Measurements from ENCODE around the gene RNF167. TPM values are rescaled to one million over a fixed set of nuclear protein-coding genes. Genes with fewer than 3 reads are reported as not detected.

RNF167 gene
- total and polyA plus RNA-seq, 2 of the 13 experiments (the other 11 are each of a cell fraction or from before 2014, with no cell fraction given): 44.1 to 45.4 TPM

- DNase-seq (ENCODE audit: low spot score): no peak
- Histone ChIP-seq H3K9me3 (ENCODE audit: low read length) (no peaks in the 10 kb centered on the region), H3K36me3 (replicated peaks in 1 of 2; ENCODE audit: control insufficient read depth in 1 of 2, insufficient read depth in 2 of 2, low read length in 2 of 2) (peaks cover 37 to 77% of the 10 kb centered on the region in 2 experiments; a peak in 4 of 5 replicates), H3K9ac (ENCODE audit: insufficient read depth, low read depth, low read length) (no peak overlapping the region), H3K4me1 (ENCODE audit: insufficient read depth, low read length) (no peaks in the 10 kb centered on the region), H3K27ac (ENCODE audit: extremely low read length, insufficient read depth, low read length) (no peak overlapping the region), H3K79me2 (ENCODE audit: insufficient read depth, low read length) (no peaks in the 10 kb centered on the region), H4K20me1 (ENCODE audit: insufficient read depth, low read length) (no peaks in the 10 kb centered on the region), H3K4me2 (ENCODE audit: low read depth, low read length) (no peak overlapping the region), H3K4me3 (replicated peaks in 1 of 3; ENCODE audit: insufficient read depth in 1 of 3, low read depth in 2 of 3, low read length in 3 of 3) (no peak overlapping the region), H3K27me3 (ENCODE audit: control insufficient read depth in 1 of 2, insufficient read depth in 2 of 2, low read length in 2 of 2) (no peaks in the 10 kb centered on the region), H2AFZ (ENCODE audit: low read length) (no peak overlapping the region)
- intact Hi-C loops (cut with micrococcal nuclease; ENCODE audit: unreplicated experiment): no loop called here
- ChIA-PET CTCF (ENCODE audit: low intra/inter-chr PET ratio, low total read pairs) (no interaction called here), POLR2A (no interaction called here)
- in situ Hi-C loops (cut with HindIII; ENCODE audit: extremely low pct_ligation_motif_present, low pct_unique_long_range_greater_than_20kb): loop anchor here (10.0 kb wide), 1 partner anchor 338 kb away; the partner anchor contains the start of gene MYBBP1A
- TF ChIP-seq AGO2 (optimal IDR thresholded peaks at IDR 0.05; ENCODE audit: low read depth, low read length) (peak; percentile 74), FOXJ3 (CRISPR knock-in tag; IDR thresholded peaks at IDR 0.05; ENCODE audit: borderline replicate concordance) (no peak), AHDC1 (CRISPR knock-in tag; IDR thresholded peaks at IDR 0.05; ENCODE audit: borderline replicate concordance) (no peak), FOXM1 (CRISPR knock-in tag; IDR thresholded peaks at IDR 0.05) (no peak), SOX5 (CRISPR knock-in tag; IDR thresholded peaks at IDR 0.05; ENCODE audit: borderline replicate concordance) (no peak), TEAD3 (CRISPR knock-in tag; optimal IDR thresholded peaks at IDR 0.05; ENCODE audit: borderline replicate concordance) (no peak)
- TF ChIP-seq, protein P1, sequence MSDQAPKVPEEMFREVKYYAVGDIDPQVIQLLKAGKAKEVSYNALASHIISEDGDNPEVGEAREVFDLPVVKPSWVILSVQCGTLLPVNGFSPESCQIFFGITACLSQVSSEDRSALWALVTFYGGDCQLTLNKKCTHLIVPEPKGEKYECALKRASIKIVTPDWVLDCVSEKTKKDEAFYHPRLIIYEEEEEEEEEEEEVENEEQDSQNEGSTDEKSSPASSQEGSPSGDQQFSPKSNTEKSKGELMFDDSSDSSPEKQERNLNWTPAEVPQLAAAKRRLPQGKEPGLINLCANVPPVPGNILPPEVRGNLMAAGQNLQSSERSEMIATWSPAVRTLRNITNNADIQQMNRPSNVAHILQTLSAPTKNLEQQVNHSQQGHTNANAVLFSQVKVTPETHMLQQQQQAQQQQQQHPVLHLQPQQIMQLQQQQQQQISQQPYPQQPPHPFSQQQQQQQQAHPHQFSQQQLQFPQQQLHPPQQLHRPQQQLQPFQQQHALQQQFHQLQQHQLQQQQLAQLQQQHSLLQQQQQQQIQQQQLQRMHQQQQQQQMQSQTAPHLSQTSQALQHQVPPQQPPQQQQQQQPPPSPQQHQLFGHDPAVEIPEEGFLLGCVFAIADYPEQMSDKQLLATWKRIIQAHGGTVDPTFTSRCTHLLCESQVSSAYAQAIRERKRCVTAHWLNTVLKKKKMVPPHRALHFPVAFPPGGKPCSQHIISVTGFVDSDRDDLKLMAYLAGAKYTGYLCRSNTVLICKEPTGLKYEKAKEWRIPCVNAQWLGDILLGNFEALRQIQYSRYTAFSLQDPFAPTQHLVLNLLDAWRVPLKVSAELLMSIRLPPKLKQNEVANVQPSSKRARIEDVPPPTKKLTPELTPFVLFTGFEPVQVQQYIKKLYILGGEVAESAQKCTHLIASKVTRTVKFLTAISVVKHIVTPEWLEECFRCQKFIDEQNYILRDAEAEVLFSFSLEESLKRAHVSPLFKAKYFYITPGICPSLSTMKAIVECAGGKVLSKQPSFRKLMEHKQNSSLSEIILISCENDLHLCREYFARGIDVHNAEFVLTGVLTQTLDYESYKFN (CRISPR knock-in tag; conservative IDR thresholded peaks at IDR 0.05): no peak
- BruUV-seq (replicated peaks): no TSS peak
- ATAC-seq: no peak
- FAIRE-seq: no peak
- WGBS (ENCODE audit: low lambda C conversion rate): 98% methylated on average over 14 of the region's 23 CpGs
Measured at GRCh38 chr17:4892499-4893221, 47.4 kb upstream of the RNF167 start.

Data from HepG2 (cell line).